HepG2 (cell line): ENCODE measurements around the gene LURAP1L. TPM values are rescaled to one million over a fixed set of nuclear protein-coding genes. Genes with fewer than 3 reads are reported as not detected.

ENCODE experiments used
- ATAC-seq: fragments of 200-7000 bp; cut with Tn5 transposase; 3 replicates; pipeline ENCODE4 v1.9.1; 2020; ENCODE audit warnings: mild to moderate bottlenecking, moderate library complexity
- BruUV-seq: library from RNA; stranded (reverse); fragments of 400-500 nt; replicated peaks from 2 replicates; lab custom pipeline; 2021; lab: Mats Ljungman, UMichigan
- CTCF ChIA-PET: fragments of 300-600 bp; formaldehyde crosslinking; extraction: SDS; loops from one replicate; lab custom pipeline; 2021; ENCODE audit warnings: low total read pairs, inconsistent platforms, low intra/inter-chr PET ratio; lab: Yijun Ruan, JAX
- POLR2A ChIA-PET: fragments of 350-600 bp; sonication (Branson Sonifier 250); formaldehyde crosslinking; loops from one replicate; lab custom pipeline; 2020; ENCODE audit warnings: antibody characterized with exemption, inconsistent platforms; lab: Yijun Ruan, JAX
- DNase-seq: peaks from one replicate; pipeline ENCODE4 v3.0.0-alpha.2; 2015; ENCODE audit warnings: low spot score
- FAIRE-seq: peaks from 3 replicates; lab custom pipeline; 2011; peaks lifted over from hg19 to GRCh38; lab: Jason Lieb, UNC
- H2AFZ ChIP-seq: one replicate; pipeline ENCODE4 v1.6.1; 2011; ENCODE audit warnings: low read length, inconsistent platforms
- H3K27ac ChIP-seq: fragments of 300-600 bp; 3 replicates; pipeline ENCODE4 v1.8.0; 2011; ENCODE audit warnings: mixed run types, mild to moderate bottlenecking, mixed read lengths, low read length, inconsistent platforms; ENCODE audit not compliant: insufficient read depth; ENCODE audit errors: extremely low read length
- H3K27me3 ChIP-seq, 2 experiments: fragments of 200-600 bp in 1 of 2; 2 replicates in 1 of 2; 3 replicates in 1 of 2; pipeline versions ENCODE4 v1.6.0 to v1.8.0; 2011; ENCODE audit warnings: low read length in 2 of 2, mild to moderate bottlenecking in 2 of 2, moderate library complexity in 2 of 2, inconsistent platforms in 1 of 2; ENCODE audit not compliant: insufficient read depth in 2 of 2, control insufficient read depth in 1 of 2
- H3K36me3 ChIP-seq, 2 experiments: fragments of 200-600 bp in 1 of 2; replicated peaks in 1 of 2; 2 replicates in 1 of 2; 3 replicates in 1 of 2; pipeline versions ENCODE4 v1.5.1 to v1.8.0; 2011; ENCODE audit warnings: low read length in 2 of 2, inconsistent platforms in 1 of 2; ENCODE audit not compliant: insufficient read depth in 2 of 2, control insufficient read depth in 1 of 2
- H3K4me1 ChIP-seq: 2 replicates; pipeline ENCODE4 v1.5.1; 2012; ENCODE audit warnings: low read length, inconsistent platforms; ENCODE audit not compliant: insufficient read depth
- H3K4me2 ChIP-seq: 2 replicates; pipeline ENCODE4 v1.6.0; 2011; ENCODE audit warnings: low read depth, low read length, inconsistent platforms
- H3K4me3 ChIP-seq, 3 experiments: fragments of 200-600 bp in 1 of 3; sonication (generic), shearing (Covaris generic) in 1 of 3; replicated peaks in 1 of 3; 2 replicates each; pipeline ENCODE4 v1.5.1; 2011 to 2016; ENCODE audit warnings: low read length in 3 of 3, inconsistent platforms in 2 of 3, low read depth in 2 of 3, mild to moderate bottlenecking in 2 of 3, control low read depth in 1 of 3, mixed read lengths in 1 of 3; ENCODE audit not compliant: insufficient read depth in 1 of 3
- H3K79me2 ChIP-seq: one replicate; pipeline ENCODE4 v1.6.1; 2011; ENCODE audit warnings: low read length, inconsistent platforms; ENCODE audit not compliant: insufficient read depth
- H3K9ac ChIP-seq: 2 replicates; pipeline ENCODE4 v1.6.0; 2011; ENCODE audit warnings: mild to moderate bottlenecking, low read depth, low read length, inconsistent platforms; ENCODE audit not compliant: insufficient read depth
- H3K9me3 ChIP-seq: 2 replicates; pipeline ENCODE4 v1.5.1; 2012; ENCODE audit warnings: mild to moderate bottlenecking, low read length
- H4K20me1 ChIP-seq: 2 replicates; pipeline ENCODE4 v1.6.0; 2011; ENCODE audit warnings: inconsistent platforms, mild to moderate bottlenecking, low read length, moderate library complexity; ENCODE audit not compliant: insufficient read depth
- ARID2 ChIP-seq: sonication (generic); formaldehyde crosslinking; IDR thresholded peaks from 2 replicates; pipeline ENCODE4 v1.8.1; 2022; ENCODE audit warnings: mild to moderate bottlenecking, missing genetic modification reagents, borderline replicate concordance
- CREB3 ChIP-seq: sonication (generic); formaldehyde crosslinking; IDR thresholded peaks from 2 replicates; pipeline ENCODE4 v1.5.0; 2020; ENCODE audit warnings: missing genetic modification reagents
- FUBP1 ChIP-seq: sonication (generic); formaldehyde crosslinking; IDR thresholded peaks from 2 replicates; pipeline ENCODE4 v1.5.1; 2020; ENCODE audit warnings: missing genetic modification reagents, mild to moderate bottlenecking, borderline replicate concordance
- JUN ChIP-seq: sonication (generic); formaldehyde crosslinking; IDR thresholded peaks from 2 replicates; pipeline ENCODE4 v1.4.0; 2020; ENCODE audit warnings: mild to moderate bottlenecking, missing genetic modification reagents
- MLX ChIP-seq: IDR thresholded peaks from 2 replicates; pipeline ENCODE4 v1.6.1; 2016
- POLR2G ChIP-seq: fragments of 200-400 bp; formaldehyde crosslinking; IDR thresholded peaks from 2 replicates; pipeline ENCODE4 v1.6.1; 2018; ENCODE audit warnings: mild to moderate bottlenecking, low read depth, low read length, moderate library complexity
- REL ChIP-seq: sonication (generic); formaldehyde crosslinking; conservative IDR thresholded peaks from 2 replicates; pipeline ENCODE4 v1.8.0; 2022; ENCODE audit warnings: mild to moderate bottlenecking, missing genetic modification reagents, moderate library complexity
- STAT5B ChIP-seq: sonication (generic); formaldehyde crosslinking; IDR thresholded peaks from 2 replicates; pipeline ENCODE4 v1.4.0; 2020; ENCODE audit warnings: missing genetic modification reagents
- TAF1 ChIP-seq: sonication (generic); formaldehyde crosslinking; IDR thresholded peaks from 2 replicates; pipeline ENCODE4 v1.4.0; 2020; ENCODE audit warnings: missing genetic modification reagents
- TCF7L2 ChIP-seq: IDR thresholded peaks from 2 replicates; pipeline ENCODE4 v1.6.1; 2011; ENCODE audit warnings: mild to moderate bottlenecking, low read depth, low read length, moderate library complexity
- TERF1 ChIP-seq: sonication (generic); formaldehyde crosslinking; IDR thresholded peaks from 2 replicates; pipeline ENCODE4 v1.8.0; 2022; ENCODE audit warnings: mild to moderate bottlenecking, missing genetic modification reagents, moderate library complexity
- WIZ ChIP-seq: sonication (generic); formaldehyde crosslinking; IDR thresholded peaks from 2 replicates; pipeline ENCODE4 v1.5.1; 2020; ENCODE audit warnings: mild to moderate bottlenecking, missing genetic modification reagents
- ZBED4 ChIP-seq: sonication (generic); formaldehyde crosslinking; IDR thresholded peaks from 2 replicates; pipeline ENCODE4 v1.4.0; 2020; ENCODE audit warnings: missing genetic modification reagents, borderline replicate concordance
- ZNF282 ChIP-seq: fragments of 450-650 bp; IDR thresholded peaks from 2 replicates; pipeline ENCODE4 v1.6.1; 2018; ENCODE audit not compliant: partially characterized antibody
- ZNF335 ChIP-seq: sonication (generic); formaldehyde crosslinking; IDR thresholded peaks from 2 replicates; pipeline ENCODE4 v1.4.0; 2020; ENCODE audit warnings: missing genetic modification reagents
- ZNF441 ChIP-seq: sonication (generic); formaldehyde crosslinking; IDR thresholded peaks from 2 replicates; pipeline ENCODE4 v1.7.0; 2021; ENCODE audit warnings: missing genetic modification reagents, borderline replicate concordance
- ZNF552 ChIP-seq: sonication (generic); formaldehyde crosslinking; IDR thresholded peaks from 2 replicates; pipeline ENCODE4 v1.9.0; 2022; ENCODE audit warnings: missing genetic modification reagents, mild to moderate bottlenecking, borderline replicate concordance
- ZZZ3 ChIP-seq: sonication (generic); formaldehyde crosslinking; IDR thresholded peaks from 2 replicates; pipeline ENCODE4 v1.4.0; 2020; ENCODE audit warnings: missing genetic modification reagents, mild to moderate bottlenecking, borderline replicate concordance
- WGBS: methylation state at CpG from one replicate; pipeline ENCODE4 v1.1.6; 2017; ENCODE audit warnings: low lambda C conversion rate; 5-methylcytosine and 5-hydroxymethylcytosine counted together
- in situ Hi-C: cut with HindIII; loops from 2 replicates; pipeline ENCODE4 v1.10.0; 2017; ENCODE audit warnings: low pct_unique_long_range_greater_than_20kb; ENCODE audit not compliant: extremely low pct_ligation_motif_present
- intact Hi-C: fragments of 100-400 bp; cut with micrococcal nuclease; formaldehyde crosslinking; loops from one replicate; pipeline ENCODE4 v1.10.0; 2022; ENCODE audit not compliant: unreplicated experiment
- polyA plus RNA-seq, 8 experiments: library from polyadenylated mRNA; depleted of rRNA in 3 of 8; stranded (reverse) in 7 of 8; unstranded in 1 of 8; fragments of >200 nt; fragmentation: Illumina TruSeq in 4 of 8; extraction: Trizol in 4 of 8; gene quantifications; 2 replicates each; pipeline versions ENCODE4 v1.2.1 to v1.2.3, GENCODE V29; 2011 to 2016; ENCODE audit warnings: low read depth in 4 of 8, missing spikeins in 1 of 8, mixed read lengths in 1 of 8; ENCODE audit not compliant: insufficient read depth in 1 of 8
- total RNA-seq, 5 experiments: library from RNA; depleted of rRNA; stranded (reverse); fragments of >200 nt; fragmentation: Illumina TruSeq; extraction: Trizol; gene quantifications; 2 replicates each; pipeline ENCODE4 v1.2.3, GENCODE V29; 2016; ENCODE audit warnings: low read depth in 1 of 5

LURAP1L gene
- total and polyA plus RNA-seq, 2 of the 13 experiments (the other 11 are each of a cell fraction or from before 2014, with no cell fraction given): 6.7 to 16.6 TPM

- Histone ChIP-seq H3K79me2 (no peaks in the 10 kb centered on the region), H3K27me3 (no peaks in the 10 kb centered on the region), H3K4me3 (no peak overlapping the region), H3K9ac (no peak overlapping the region), H4K20me1 (no peaks in the 10 kb centered on the region), H2AFZ (no peak overlapping the region), H3K27ac (no peak overlapping the region), H3K9me3 (no peaks in the 10 kb centered on the region), H3K4me2 (no peak overlapping the region), H3K36me3 (no peaks in the 10 kb centered on the region), H3K4me1 (no peaks in the 10 kb centered on the region)
- DNase-seq (no peak), FAIRE-seq (no peak), ATAC-seq (no peak)
- intact Hi-C loops: no loop called here
- POLR2A ChIA-PET: no interaction called here
- TF ChIP-seq MLX (no peak), ZNF282 (no peak), ZNF335 (CRISPR knock-in tag) (no peak), TCF7L2 (no peak), CREB3 (CRISPR knock-in tag) (no peak), ZZZ3 (CRISPR knock-in tag) (no peak), STAT5B (CRISPR knock-in tag) (no peak), WIZ (CRISPR knock-in tag) (no peak), JUN (CRISPR knock-in tag) (no peak), ZNF441 (CRISPR knock-in tag) (no peak), ZNF552 (CRISPR knock-in tag) (no peak), FUBP1 (no peak), POLR2G (no peak), ZBED4 (no peak), REL (CRISPR knock-in tag) (no peak), ARID2 (CRISPR knock-in tag) (no peak), TAF1 (CRISPR knock-in tag) (no peak), TERF1 (CRISPR knock-in tag) (no peak)
- in situ Hi-C loops: no loop called here
- CTCF ChIA-PET: no interaction called here
- WGBS: 94% methylated on average over 3 of the region's 3 CpGs
- no TSS peak for BruUV-seq
Measured at GRCh38 chr9:12753931-12754330, 20.9 kb upstream of the LURAP1L start.
